ENCODE results near the gene CARD19. TPM values are rescaled to one million over a fixed set of nuclear protein-coding genes. Genes with fewer than 3 reads are reported as not detected.

CARD19 gene
- total RNA-seq, 1 experiment from 2014 or later = 139 TPM

DNA sequence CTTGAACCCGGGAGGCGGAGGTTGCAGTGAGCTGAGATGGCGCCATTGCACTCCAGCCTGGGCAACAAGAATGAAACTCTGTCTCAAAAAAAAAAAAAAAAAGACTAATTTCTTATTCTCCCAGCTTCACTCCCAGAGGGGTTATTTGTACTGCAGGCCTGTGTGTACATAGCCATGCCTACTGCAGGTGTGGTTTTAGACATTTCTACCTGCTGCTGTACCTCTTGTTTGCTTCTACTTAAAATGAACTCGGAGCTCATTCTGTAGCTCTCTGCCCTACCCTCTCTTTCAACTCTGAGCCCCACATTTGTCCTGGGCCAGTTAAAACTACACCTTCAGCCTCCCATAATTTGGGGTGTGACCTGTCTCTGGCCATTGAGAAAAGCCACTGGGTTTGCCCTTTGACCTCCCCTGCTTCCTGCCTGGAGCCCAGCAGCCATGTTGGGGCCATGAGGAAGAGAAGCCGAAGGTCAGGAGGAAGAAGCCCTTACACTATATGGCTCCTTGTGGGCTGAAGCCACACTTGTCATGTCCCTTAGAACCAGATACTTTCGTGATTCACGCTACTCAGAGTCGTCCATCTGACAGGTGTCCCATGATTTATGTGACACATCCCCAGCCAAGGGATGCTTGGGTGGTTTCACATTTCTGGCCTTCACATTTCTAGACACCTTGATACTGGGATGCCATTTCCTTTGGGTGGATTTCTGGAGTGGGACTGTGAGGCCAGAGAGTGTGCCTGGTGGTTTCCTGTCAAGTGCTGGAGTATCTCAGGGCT is 9.4 kb upstream of the CARD19 start:
- no peak for DNase-seq (ENCODE audit: low read depth)

DNA sequence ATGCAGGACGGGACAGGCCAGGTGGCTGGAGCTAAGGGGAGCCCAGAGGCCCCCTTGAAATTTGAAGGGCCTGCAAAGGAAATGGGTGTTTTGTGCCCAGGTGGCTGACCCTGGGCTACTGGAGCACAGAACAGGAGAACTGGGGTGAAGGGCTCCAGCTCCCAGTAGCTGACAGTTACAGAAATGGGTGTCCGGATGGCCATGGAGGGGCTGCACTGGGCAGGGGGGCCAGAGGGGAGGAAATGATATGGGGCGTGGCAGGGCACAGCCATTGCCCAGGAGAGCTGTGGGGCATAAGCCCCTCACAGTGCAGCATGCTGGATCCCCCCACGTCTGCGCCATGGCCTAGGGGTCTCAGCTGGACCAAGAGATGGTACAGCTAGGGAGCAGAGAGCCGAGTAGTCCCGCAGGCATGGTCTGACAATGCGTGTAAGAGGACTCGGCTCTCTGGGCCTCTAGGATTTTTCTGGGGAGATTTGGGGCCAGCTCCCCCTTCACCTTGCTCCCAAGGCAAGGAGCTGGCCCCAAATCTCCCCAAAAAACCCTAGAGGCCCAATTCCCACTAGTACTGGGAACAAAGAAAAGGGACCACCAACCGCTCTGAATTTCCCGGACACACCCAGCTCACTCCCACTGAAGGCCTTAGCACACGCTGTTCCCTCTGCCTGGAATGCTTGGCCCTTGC is 7.9 kb upstream of the CARD19 start:
- DNase-seq (ENCODE audit: low read depth) = no peak

DNA sequence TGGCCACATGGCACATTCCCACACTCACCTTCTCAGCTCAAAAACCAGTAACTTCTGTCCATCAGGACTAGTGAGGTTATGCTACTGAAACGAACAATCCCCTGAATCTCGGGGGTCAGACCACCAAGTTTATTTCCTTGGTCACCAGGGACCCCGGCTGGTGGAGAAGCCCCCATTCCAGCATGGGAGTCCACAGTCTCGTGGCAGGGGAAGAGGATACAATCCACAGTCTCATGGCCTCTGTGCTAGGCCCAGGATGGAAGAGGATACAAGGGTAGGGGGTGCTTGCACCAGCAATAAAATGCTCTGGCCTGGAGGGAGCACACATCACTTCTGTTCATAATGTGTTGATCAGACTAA is 7.4 kb upstream of the CARD19 start:
- DNase-seq (ENCODE audit: low read depth) = no peak

DNA sequence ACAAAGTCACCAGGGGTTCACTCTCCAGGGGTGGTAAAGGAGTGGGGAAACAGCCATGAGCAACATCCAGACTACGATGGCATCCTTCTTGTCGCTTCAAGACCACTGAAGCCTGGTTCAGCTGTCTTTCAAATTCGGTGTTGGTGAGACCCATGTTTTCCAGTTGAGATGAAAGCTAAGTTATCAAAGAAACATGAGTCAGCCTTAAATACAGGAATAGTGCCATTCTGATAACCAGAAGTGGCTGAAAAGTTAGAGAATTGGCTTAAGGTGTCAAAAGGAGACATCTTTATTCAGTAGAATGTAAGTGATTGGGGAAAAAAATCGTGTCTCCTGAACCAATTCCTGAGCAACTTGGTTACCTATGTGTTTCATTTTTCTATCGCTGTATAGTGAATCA is 7.0 kb upstream of the CARD19 start:
- DNase-seq (ENCODE audit: low read depth) = no peak

DNA sequence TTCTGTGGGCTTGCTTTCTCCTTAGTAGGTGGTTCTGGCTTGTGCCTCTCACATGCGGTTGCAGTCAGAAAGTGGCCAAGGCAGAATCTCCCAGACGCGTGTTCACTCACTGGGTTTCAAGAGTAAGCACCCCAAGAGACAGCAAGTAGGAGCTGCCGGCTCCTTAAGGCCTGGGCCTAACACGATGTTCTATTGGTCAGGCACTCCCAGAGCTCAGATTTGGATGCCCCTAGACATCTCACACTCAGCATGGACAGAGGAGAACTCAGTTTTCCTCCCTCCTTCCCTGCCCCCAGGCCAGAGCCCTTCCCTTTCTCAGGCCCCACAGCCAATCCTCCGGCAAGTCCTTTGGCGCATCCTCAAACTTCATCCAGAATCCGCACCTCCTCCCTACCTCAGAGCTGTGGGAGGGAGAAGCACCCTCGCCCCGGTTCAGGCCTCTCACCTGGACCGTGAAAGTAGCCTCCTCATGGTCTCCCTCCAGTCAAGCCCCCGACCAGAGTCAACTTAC is 6.5 kb upstream of the CARD19 start:
- DNase-seq (ENCODE audit: low read depth) = no peak

DNA sequence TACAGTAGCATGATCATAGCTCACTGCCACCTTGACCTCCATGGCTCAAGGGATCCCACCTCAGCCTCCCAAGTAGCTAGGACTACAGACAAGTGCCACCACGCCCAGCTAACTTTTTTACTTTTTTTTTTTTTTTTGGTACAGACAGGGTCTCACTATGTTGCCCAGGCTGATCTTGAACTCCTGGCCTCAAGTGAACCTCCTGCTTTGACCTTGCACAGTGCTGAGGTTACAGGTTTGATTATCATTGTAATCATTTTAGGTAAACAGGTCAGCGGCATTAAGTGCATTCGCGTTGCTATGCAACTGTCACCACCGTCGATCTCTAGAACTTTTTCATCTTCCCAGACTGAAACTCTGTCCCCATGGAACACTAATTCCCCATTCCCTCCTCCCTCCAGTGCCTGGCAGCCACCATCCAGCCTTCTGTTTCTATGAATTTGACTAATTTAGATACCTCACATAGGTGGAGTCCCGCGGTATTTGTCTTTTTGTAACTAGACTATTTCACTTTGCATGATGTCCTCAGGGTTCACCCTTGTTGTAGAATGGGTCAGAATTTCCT is 5.8 kb upstream of the CARD19 start:
- DNase-seq (ENCODE audit: low read depth) = no peak

DNA sequence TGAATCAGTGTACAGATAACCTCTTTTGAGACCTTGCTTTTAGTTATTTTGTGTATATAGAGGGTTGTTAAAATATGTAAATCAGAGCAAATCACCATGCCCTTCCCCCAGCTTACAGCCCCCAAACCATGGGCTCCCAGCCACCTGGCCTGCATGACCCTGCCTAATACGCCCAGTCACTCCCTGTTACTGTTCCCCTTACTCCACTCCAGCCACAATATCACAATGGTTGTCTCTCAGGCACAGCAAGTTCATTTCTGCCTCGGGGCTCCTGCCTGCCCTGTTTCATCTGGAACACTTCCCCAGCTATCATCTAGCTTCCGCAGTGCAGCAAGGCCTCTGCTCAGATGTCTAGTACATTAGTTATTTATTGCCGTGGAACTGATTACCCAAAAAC is 5.0 kb upstream of the CARD19 start:
- DNase-seq (ENCODE audit: low read depth) = no peak

DNA sequence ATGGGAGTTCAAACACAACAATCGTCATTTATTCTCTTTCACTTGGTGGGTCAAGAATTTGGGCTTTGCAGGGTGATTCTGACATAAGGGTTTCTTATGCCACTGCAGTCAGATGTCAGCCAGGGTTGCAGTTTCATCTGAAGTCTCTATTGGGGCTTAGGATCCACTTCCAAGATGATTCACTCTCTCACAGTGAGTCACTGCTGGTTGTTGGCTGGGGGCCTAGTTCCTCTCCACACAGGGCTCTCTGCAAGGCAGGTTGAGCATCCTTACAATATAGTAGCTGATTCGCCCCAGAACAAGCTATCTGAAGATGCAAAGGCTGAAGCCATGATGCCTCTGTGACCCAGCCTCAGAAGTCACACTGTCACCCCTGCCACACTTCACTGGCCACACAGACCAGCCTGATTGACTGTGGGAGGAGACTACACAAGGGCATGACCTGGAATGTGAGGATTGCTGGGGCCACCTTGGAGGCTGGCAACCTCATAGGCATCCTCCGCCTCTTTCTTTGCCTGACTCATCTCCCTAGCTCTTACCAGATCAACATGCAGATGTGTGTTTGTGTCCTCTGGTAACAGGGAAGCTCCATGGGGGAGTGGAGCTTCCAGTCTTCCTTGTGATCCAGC is 4.5 kb upstream of the CARD19 start:
- DNase-seq (ENCODE audit: low read depth) = peak; percentile 82

DNA sequence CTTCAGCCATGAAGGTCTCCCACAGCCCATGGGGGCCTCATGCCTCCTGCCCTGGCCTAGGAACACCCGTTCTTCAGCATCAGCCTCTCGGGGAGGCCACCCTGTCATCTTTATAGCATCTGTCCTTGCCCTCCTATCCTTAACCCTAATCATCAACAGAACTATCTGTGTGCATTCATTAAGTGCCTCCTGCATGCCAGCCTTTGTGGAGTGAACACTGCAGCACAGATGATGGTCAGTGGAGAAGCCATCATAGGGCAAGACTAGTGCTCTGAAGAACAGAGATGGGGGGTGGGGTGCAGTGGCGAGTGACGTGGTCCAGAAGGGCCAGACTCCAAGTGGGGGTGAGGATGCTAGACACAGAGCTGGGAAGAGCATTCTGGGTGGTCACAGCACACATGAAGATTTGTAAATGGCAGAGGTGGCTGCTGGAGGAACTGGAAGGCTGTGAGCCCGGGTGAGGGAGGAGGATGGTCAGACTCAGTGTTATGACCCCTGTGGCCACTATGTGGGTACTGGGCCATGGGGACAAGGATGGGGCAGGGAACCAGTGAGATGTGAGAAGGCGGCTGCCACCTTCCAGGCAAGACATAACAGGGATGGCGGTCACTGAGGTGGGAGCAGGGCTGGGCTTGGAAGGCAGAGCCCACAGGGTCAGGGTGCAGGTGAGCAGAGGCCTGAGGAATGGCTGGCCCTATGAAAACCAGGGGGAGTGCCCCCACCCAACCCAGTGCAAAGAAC is 3.6 kb upstream of the CARD19 start:
- no peak for DNase-seq (ENCODE audit: low read depth)

DNA sequence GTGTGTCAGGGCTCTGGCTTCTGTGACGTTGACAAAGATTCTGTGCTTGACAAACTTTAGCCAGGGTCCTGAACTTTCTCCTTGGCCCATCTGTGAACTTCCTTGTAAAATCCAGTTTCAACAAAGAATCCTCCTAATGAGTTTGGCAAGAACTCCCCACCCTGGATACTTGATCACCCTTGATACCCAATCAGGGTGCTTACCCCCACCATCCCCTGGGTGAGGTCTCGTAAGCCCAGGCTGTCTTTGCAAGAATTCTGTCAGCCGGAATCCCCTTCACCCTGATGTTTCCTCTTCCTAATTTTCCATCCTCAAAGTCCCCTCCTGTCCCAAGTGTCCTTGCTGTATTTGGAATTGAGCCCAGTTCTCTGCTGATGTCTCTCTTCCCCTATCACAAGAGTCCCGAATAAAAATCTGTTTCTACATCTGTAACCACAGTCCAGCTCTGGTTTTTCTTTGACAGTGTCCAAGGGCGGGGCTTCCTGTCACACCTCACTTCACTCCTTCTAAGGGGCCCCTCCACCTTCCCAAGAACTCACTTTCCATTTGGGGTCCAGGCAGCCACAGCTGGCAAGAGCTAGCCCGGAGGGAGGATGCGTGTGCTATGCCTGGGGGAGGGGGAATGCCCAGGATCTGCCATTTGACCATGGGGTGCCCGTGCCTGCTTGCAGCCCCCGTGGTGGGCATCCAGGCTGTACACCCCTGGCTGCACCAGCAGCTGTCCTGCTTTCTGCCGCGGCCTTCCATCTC is 2.7 kb upstream of the CARD19 start:
- DNase-seq (ENCODE audit: low read depth) = no peak

DNA sequence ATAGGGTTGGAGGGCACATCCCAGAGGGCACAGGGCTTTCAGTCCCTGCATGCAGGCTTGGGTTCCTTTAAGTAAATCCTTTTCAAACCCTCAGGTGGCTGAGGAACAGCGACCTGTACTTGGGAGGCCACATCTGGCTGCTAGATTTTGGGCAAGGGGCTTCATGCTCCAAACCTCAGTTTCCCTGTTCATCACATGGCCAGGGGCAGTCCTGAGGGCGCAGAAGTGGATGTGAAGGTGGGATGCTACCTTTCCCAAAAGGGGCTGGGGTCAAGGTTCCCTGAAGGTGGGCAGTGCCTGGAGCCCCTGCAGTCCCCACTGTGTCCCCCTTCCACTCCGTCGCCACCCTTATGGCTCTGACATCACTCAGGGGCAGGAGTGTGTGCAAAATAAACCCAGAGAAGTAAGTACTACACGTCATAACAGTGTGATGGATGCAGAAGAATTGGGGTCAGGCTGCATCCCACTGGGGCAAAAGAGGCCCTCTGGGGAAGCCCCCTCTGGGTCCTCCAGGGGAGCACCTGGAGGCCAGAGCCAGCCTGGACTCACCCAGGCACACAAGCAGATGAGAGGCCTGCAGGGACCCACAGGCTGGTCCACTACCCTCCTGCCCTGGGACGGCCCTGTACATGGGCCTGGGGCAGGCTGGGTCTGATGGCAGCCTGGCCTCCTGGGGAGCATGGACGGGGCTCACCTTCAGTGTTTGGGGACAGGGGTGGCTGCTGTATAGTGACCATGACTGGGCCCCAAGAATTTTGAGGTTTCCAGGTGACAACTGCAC is 1.9 kb upstream of the CARD19 start:
- DNase-seq (ENCODE audit: low read depth) = no peak

DNA sequence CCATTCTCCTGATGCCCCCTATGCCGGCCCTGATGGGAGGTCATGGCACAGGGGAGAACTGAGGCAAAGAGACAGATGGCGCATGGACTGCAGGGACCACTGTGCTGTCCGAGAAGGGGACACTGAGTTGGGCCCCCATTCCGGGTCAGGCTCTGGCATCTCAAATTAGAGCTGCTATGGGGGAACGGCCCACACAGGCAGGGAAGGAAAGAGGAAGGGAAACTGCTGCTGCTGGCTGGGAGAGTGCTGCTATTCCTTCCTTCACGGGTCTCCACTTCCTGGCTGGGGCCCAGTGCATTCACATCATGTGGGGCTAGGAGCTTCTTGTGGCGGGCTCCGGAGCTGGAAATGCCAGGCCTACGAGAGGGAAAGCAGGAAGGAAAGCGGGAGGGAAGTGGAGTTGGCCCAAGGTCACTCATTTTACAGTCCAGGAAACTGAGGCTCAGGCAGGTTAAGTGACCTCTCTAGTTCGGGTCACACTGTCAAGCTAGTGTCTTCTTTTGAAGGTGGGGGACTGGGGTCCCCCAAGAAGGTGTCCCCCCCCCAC is 1.3 kb upstream of the CARD19 start:
- DNase-seq (ENCODE audit: low read depth) = no peak

DNA sequence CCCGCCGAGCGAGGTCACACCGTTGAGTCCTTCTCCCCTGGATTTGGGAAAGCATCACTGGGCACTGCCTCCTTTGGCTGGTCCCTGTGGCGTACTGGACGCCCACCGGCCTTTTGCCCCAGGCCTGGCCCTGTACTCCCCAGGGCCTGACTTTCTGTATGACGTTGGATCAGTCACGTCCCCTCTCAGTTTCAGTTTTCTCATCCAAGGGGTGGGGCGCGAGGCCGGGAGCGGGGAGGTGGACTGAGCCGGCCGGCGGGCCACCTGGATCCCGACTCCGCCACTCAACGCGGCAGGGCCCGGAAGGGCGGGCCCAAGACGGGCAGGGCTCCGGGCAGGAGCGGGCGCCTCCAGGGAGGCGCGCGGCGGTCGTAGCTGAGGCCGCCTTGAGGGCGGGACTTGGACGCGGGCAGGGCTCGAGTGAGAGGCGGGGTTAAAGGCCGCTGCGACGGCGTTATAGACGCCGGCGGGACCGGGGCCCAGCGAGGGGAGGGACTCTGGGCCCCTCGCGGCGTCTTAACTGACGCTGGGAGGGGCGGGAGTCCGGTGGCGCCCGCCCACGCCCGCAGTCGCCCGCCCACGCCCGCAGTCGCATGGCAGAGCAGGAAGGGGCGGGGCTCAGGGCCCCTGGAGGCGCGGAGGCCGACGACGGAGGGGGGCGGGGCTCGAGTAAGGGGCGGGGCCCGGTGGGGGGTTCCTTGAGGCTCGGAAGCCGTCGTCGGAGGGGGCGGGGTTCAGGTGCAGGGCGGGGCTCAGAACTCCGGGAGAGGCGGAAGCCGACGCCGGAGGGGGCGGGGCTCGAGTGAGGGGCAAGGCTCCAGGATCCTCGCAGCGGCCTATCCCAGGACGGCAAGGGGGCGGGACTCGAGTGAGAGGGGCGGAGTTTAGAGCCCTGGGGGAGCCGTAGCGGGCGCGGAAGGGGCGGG is 549 bp upstream of the CARD19 start:
- peak; percentile 96 for DNase-seq (ENCODE audit: low read depth)

DNA sequence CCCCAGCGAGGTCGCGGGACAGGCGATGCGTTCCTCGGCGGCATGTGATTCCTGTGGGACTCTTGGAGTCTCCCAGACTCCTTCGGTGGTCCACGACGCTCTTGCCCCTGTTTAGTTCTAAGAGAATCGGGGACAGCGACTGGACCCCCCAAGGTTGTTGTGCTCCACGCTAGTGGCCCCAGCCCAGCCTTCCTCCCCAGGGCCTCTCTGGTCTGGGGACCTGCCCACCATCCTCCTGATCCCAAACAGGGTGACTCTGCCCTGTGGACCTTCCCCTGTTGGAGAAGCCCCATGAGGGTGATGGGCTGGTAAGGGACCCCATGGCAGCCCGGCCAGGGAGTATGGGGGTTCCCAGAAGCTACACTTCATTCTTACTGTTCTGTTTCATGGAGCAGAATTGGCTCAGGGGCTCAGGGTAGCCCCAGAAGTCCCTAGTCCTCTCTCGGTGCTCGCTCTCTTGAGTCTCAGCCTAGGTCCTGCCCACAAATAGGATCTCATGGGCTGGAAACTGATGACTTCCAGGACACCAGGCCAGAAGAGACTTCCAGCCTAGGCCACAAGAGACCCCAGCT is 880 bp downstream of the CARD19 start:
- no peak for DNase-seq (ENCODE audit: low read depth)

DNA sequence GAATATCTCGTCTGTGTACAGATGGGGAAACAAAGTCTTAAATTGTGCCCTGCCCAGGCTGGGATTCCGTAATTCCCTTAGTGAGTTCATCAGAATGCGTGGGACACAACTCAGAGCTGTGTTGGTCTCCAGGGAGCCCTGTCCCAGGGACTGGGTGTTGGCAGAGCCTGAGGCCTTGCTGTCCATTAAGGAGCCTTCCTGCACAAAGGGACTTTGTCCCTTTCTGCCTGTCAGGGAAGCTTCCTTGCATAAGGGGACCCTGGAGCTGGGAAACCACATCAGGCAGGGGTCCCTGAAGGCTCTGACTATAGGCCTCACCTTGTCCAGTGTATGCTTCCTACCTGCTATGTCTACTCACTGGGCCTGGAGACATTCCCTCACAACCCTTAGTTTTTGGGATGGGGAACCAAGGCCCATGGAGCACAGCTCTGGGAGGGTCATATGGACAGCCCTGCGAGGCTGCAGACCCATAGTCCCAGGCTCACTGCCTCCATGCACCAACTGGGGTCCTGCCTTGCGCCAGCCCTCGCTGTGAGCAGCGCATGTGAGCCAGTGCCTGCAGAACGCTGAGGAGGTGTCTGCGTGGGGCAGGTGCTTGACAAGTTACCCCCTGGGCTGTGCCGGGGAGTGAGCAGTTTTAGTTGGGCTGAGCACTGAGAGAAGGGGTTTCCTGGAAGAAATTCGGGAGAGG is 1.6 kb downstream of the CARD19 start:
- no peak for DNase-seq (ENCODE audit: low read depth)

DNA sequence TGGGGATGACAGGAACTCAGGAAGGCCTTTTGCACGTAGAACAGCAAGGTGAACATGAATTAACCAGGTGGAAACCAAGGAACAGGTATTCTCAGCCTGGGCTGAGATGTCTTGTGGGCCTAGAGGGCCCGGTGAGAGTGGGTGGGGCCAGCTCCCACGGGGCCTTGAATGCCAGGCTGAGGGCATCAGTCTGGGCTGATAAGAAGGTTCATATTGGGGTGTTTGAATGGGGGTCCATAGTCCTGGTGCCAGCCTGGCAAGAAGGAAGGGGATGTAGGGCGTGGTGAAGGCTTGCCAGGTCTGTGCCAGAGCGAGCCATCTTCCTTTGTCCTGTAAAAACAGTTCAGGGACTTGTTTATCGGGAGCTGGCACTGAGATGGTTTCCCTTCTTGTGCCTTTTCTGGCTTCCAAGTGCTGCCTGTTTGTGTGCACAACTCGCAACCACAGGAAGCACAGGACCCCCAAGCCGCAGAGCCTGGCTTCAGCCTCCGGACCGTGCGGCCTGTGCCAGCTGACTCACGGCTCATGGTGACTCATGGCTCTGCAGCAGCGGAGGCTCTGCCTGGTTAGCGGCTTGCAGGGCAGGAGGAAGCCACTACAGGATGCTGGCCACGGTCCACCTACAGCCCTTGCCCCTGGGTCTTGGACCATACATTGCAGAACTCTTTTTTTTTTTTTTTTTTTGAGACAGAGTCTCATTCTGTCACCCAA is 2.4 kb downstream of the CARD19 start:
- DNase-seq (ENCODE audit: low read depth) = peak; percentile 99

Measured in HT1080 (cell line).